ENCODE results near the gene MYO1D.

The MYO1D gene

GRCh38 chr17:32695864-32696263, 181.1 kb downstream of the MYO1D start:
- no peak overlapping the region for H3K4me2 ChIP-seq (ENCODE audit: insufficient read depth, low read length, poor library complexity, severe bottlenecking)
- no peaks in the 10 kb centered on the region for H3K79me1 ChIP-seq (ENCODE audit: low read depth, low read length)
- no peak overlapping the region for H3K14ac ChIP-seq (ENCODE audit: low read length)
- H3K27ac ChIP-seq (replicated peaks; ENCODE audit: low read length) = no peak overlapping the region
- no peak overlapping the region for H2BK15ac ChIP-seq (ENCODE audit: low read length)
- no peak for DNase-seq (ENCODE audit: low spot score)
- no peak overlapping the region for H2BK5ac ChIP-seq (ENCODE audit: low read length)
- no peak overlapping the region for H3K18ac ChIP-seq (ENCODE audit: low read length)
- no peaks in the 10 kb centered on the region for H3K9me3 ChIP-seq (replicated peaks in 1 of 2; ENCODE audit: control insufficient read depth in 2 of 2, insufficient read depth in 1 of 2, low read depth in 1 of 2, low read length in 2 of 2)
- H2AK5ac ChIP-seq (ENCODE audit: low read depth, low read length) = no peak overlapping the region
- H3K23ac ChIP-seq (ENCODE audit: low read depth, low read length, poor library complexity) = no peak overlapping the region
- H2AFZ ChIP-seq (ENCODE audit: low read length) = no peak overlapping the region
- no peaks in the 10 kb centered on the region for H3K27me3 ChIP-seq (ENCODE audit: control insufficient read depth in 3 of 3, insufficient read depth in 3 of 3, low read depth in 1 of 3, low read length in 3 of 3)
- no peak overlapping the region for H3K4ac ChIP-seq (ENCODE audit: low read length)
- H3K9ac ChIP-seq (ENCODE audit: low read depth, low read length, poor library complexity) = no peak overlapping the region
- H2BK12ac ChIP-seq (ENCODE audit: low read length) = no peak overlapping the region
- no peak overlapping the region for H3K4me3 ChIP-seq (ENCODE audit: low read length in 2 of 2)
- no peak overlapping the region for H2BK120ac ChIP-seq (ENCODE audit: low read depth, low read length)
- no peaks in the 10 kb centered on the region for H3K4me1 ChIP-seq (ENCODE audit: control insufficient read depth in 2 of 2, insufficient read depth in 1 of 2, low read depth in 1 of 2, low read length in 2 of 2)
- no peaks in the 10 kb centered on the region for H3K36me3 ChIP-seq (replicated peaks in 1 of 2; ENCODE audit: control insufficient read depth in 2 of 2, insufficient read depth in 2 of 2, low read length in 2 of 2)
- no peak overlapping the region for H4K8ac ChIP-seq (ENCODE audit: low read depth, low read length)
- H4K91ac ChIP-seq (ENCODE audit: low read depth, low read length, poor library complexity) = no peak overlapping the region

GRCh38 chr17:32693194-32693897, 183.6 kb downstream of the MYO1D start:
- WGBS, 2 donors (ENCODE audit: extremely low coverage in 2 of 2, insufficient read length in 2 of 2, insufficient replicate concordance in 1 of 2) = no CpG with 5 or more reads among the region's 5 CpGs
- Histone ChIP-seq H2BK5ac (ENCODE audit: low read length) (no peak overlapping the region), H4K8ac (ENCODE audit: low read depth, low read length) (no peak overlapping the region), H4K91ac (ENCODE audit: low read depth, low read length, poor library complexity) (no peak overlapping the region), H3K4me1 (ENCODE audit: control insufficient read depth in 2 of 2, insufficient read depth in 1 of 2, low read depth in 1 of 2, low read length in 2 of 2) (no peaks in the 10 kb centered on the region), H3K4me2 (ENCODE audit: insufficient read depth, low read length, poor library complexity, severe bottlenecking) (no peak overlapping the region), H2BK12ac (ENCODE audit: low read length) (no peak overlapping the region), H2BK15ac (ENCODE audit: low read length) (no peak overlapping the region), H3K36me3 (replicated peaks in 1 of 2; ENCODE audit: control insufficient read depth in 2 of 2, insufficient read depth in 2 of 2, low read length in 2 of 2) (no peaks in the 10 kb centered on the region), H3K9me3 (replicated peaks in 1 of 2; ENCODE audit: control insufficient read depth in 2 of 2, insufficient read depth in 1 of 2, low read depth in 1 of 2, low read length in 2 of 2) (no peaks in the 10 kb centered on the region), H3K79me1 (ENCODE audit: low read depth, low read length) (no peaks in the 10 kb centered on the region), H3K14ac (ENCODE audit: low read length) (no peak overlapping the region), H2BK120ac (ENCODE audit: low read depth, low read length) (no peak overlapping the region), H3K27me3 (ENCODE audit: control insufficient read depth in 3 of 3, insufficient read depth in 3 of 3, low read depth in 1 of 3, low read length in 3 of 3) (no peaks in the 10 kb centered on the region), H3K18ac (ENCODE audit: low read length) (no peak overlapping the region), H3K23ac (ENCODE audit: low read depth, low read length, poor library complexity) (no peak overlapping the region), H2AFZ (ENCODE audit: low read length) (no peak overlapping the region), H3K4ac (ENCODE audit: low read length) (no peak overlapping the region), H2AK5ac (ENCODE audit: low read depth, low read length) (no peak overlapping the region), H3K9ac (ENCODE audit: low read depth, low read length, poor library complexity) (no peak overlapping the region), H3K4me3 (ENCODE audit: low read length in 2 of 2) (no peak overlapping the region), H3K27ac (replicated peaks; ENCODE audit: low read length) (no peak overlapping the region)
- no peak for DNase-seq (ENCODE audit: low spot score)

- no peak overlapping the region for H3K27ac ChIP-seq (replicated peaks; ENCODE audit: low read length)
- H3K14ac ChIP-seq (ENCODE audit: low read length) = no peak overlapping the region
These were observed 184.7 kb downstream of the MYO1D start for GRCh38 chr17:32692179-32692578.

GRCh38 chr17:32689348-32689747, 187.6 kb downstream of the MYO1D start:
- H3K36me3 ChIP-seq (replicated peaks in 1 of 2; ENCODE audit: control insufficient read depth in 2 of 2, insufficient read depth in 2 of 2, low read length in 2 of 2) = no peaks in the 10 kb centered on the region
- H3K18ac ChIP-seq (ENCODE audit: low read length) = no peak overlapping the region
- no peak overlapping the region for H3K4me3 ChIP-seq (ENCODE audit: low read length in 2 of 2)
- H2AFZ ChIP-seq (ENCODE audit: low read length) = no peak overlapping the region
- H2AK5ac ChIP-seq (ENCODE audit: low read depth, low read length) = no peak overlapping the region
- no peak overlapping the region for H3K27ac ChIP-seq (replicated peaks; ENCODE audit: low read length)
- no peak overlapping the region for H3K23ac ChIP-seq (ENCODE audit: low read depth, low read length, poor library complexity)
- no peaks in the 10 kb centered on the region for H3K4me1 ChIP-seq (ENCODE audit: control insufficient read depth in 2 of 2, insufficient read depth in 1 of 2, low read depth in 1 of 2, low read length in 2 of 2)
- H4K8ac ChIP-seq (ENCODE audit: low read depth, low read length) = no peak overlapping the region
- H3K4ac ChIP-seq (ENCODE audit: low read length) = no peak overlapping the region
- no peak overlapping the region for H2BK12ac ChIP-seq (ENCODE audit: low read length)
- no peak overlapping the region for H4K91ac ChIP-seq (ENCODE audit: low read depth, low read length, poor library complexity)
- no CpG with 5 or more reads among the region's 7 CpGs for WGBS, 2 donors (ENCODE audit: extremely low coverage in 2 of 2, insufficient read length in 2 of 2, insufficient replicate concordance in 1 of 2)
- H2BK120ac ChIP-seq (ENCODE audit: low read depth, low read length) = no peak overlapping the region
- H3K9ac ChIP-seq (ENCODE audit: low read depth, low read length, poor library complexity) = no peak overlapping the region
- H2BK15ac ChIP-seq (ENCODE audit: low read length) = no peak overlapping the region
- no peaks in the 10 kb centered on the region for H3K9me3 ChIP-seq (replicated peaks in 1 of 2; ENCODE audit: control insufficient read depth in 2 of 2, insufficient read depth in 1 of 2, low read depth in 1 of 2, low read length in 2 of 2)
- DNase-seq (ENCODE audit: low spot score) = no peak
- no peaks in the 10 kb centered on the region for H3K79me1 ChIP-seq (ENCODE audit: low read depth, low read length)
- no peak overlapping the region for H3K4me2 ChIP-seq (ENCODE audit: insufficient read depth, low read length, poor library complexity, severe bottlenecking)
- H3K27me3 ChIP-seq (ENCODE audit: control insufficient read depth in 3 of 3, insufficient read depth in 3 of 3, low read depth in 1 of 3, low read length in 3 of 3) = no peaks in the 10 kb centered on the region
- no peak overlapping the region for H3K14ac ChIP-seq (ENCODE audit: low read length)
- no peak overlapping the region for H2BK5ac ChIP-seq (ENCODE audit: low read length)

More at GRCh38 chr17:32692179-32692578, 184.7 kb downstream of the MYO1D start:
- no peak overlapping the region for H3K4me3 ChIP-seq (ENCODE audit: low read length in 2 of 2)
- no peaks in the 10 kb centered on the region for H3K9me3 ChIP-seq (replicated peaks in 1 of 2; ENCODE audit: control insufficient read depth in 2 of 2, insufficient read depth in 1 of 2, low read depth in 1 of 2, low read length in 2 of 2)
- no peak overlapping the region for H3K18ac ChIP-seq (ENCODE audit: low read length)
- H3K36me3 ChIP-seq (replicated peaks in 1 of 2; ENCODE audit: control insufficient read depth in 2 of 2, insufficient read depth in 2 of 2, low read length in 2 of 2) = no peaks in the 10 kb centered on the region
- no CpG with 5 or more reads among the region's 2 CpGs for WGBS, 2 donors (ENCODE audit: extremely low coverage in 2 of 2, insufficient read length in 2 of 2, insufficient replicate concordance in 1 of 2)
- no peak overlapping the region for H2BK15ac ChIP-seq (ENCODE audit: low read length)
- H2BK120ac ChIP-seq (ENCODE audit: low read depth, low read length) = no peak overlapping the region
- H3K9ac ChIP-seq (ENCODE audit: low read depth, low read length, poor library complexity) = no peak overlapping the region
- no peak overlapping the region for H3K4me2 ChIP-seq (ENCODE audit: insufficient read depth, low read length, poor library complexity, severe bottlenecking)
- H4K91ac ChIP-seq (ENCODE audit: low read depth, low read length, poor library complexity) = no peak overlapping the region
- H2AFZ ChIP-seq (ENCODE audit: low read length) = no peak overlapping the region
- H2AK5ac ChIP-seq (ENCODE audit: low read depth, low read length) = no peak overlapping the region
- H3K4ac ChIP-seq (ENCODE audit: low read length) = no peak overlapping the region
- no peak overlapping the region for H3K23ac ChIP-seq (ENCODE audit: low read depth, low read length, poor library complexity)
- H3K79me1 ChIP-seq (ENCODE audit: low read depth, low read length) = no peaks in the 10 kb centered on the region
- H3K4me1 ChIP-seq (ENCODE audit: control insufficient read depth in 2 of 2, insufficient read depth in 1 of 2, low read depth in 1 of 2, low read length in 2 of 2) = no peaks in the 10 kb centered on the region
- H3K27me3 ChIP-seq (ENCODE audit: control insufficient read depth in 3 of 3, insufficient read depth in 3 of 3, low read depth in 1 of 3, low read length in 3 of 3) = no peaks in the 10 kb centered on the region
- no peak for DNase-seq (ENCODE audit: low spot score)
- H4K8ac ChIP-seq (ENCODE audit: low read depth, low read length) = no peak overlapping the region
- no peak overlapping the region for H2BK5ac ChIP-seq (ENCODE audit: low read length)
- H2BK12ac ChIP-seq (ENCODE audit: low read length) = no peak overlapping the region
